Astrocyte of the cerebellum (primary cell): ENCODE results near the gene RELT.

Experiments
- DNase-seq: peaks from one replicate; pipeline ENCODE4 v3.0.0-alpha.2; 2011; ENCODE audit warnings: low read depth
- H3K4me3 ChIP-seq: 2 replicates; pipeline ENCODE4 v1.5.1; 2011; ENCODE audit warnings: mild to moderate bottlenecking, low read depth, low read length, moderate library complexity
- in situ Hi-C: cut with HindIII; loops from 2 replicates; pipeline ENCODE4 v1.10.0; 2017; ENCODE audit warnings: low sequenced_read_pairs
- TF ChIP-seq, protein P1 (sequence below): IDR thresholded peaks from 2 replicates; pipeline ENCODE4 v1.5.1; 2012; ENCODE audit warnings: low read length, low read depth, moderate library complexity, mild to moderate bottlenecking; ENCODE audit errors: missing control alignments

The RELT gene

DNA sequence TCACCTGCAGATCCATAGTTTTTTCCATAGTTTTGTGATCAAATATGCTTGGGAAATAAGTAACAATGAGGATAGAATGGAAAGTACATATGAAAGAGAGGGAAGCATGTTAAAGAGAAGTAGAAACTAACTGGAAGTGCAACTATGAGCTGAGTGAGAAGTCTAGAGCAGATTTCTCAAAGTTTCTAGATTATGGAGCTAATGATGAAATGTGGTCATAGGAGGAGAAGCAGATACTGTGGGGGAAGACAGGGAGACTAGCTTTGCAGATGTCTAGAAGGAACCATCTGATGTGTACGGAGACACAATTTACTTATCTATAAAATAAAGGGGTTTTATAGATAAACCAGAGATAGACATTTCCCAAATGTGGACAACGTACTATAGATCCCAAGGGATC is 37.1 kb downstream of the RELT start:
- TF ChIP-seq, protein P1, sequence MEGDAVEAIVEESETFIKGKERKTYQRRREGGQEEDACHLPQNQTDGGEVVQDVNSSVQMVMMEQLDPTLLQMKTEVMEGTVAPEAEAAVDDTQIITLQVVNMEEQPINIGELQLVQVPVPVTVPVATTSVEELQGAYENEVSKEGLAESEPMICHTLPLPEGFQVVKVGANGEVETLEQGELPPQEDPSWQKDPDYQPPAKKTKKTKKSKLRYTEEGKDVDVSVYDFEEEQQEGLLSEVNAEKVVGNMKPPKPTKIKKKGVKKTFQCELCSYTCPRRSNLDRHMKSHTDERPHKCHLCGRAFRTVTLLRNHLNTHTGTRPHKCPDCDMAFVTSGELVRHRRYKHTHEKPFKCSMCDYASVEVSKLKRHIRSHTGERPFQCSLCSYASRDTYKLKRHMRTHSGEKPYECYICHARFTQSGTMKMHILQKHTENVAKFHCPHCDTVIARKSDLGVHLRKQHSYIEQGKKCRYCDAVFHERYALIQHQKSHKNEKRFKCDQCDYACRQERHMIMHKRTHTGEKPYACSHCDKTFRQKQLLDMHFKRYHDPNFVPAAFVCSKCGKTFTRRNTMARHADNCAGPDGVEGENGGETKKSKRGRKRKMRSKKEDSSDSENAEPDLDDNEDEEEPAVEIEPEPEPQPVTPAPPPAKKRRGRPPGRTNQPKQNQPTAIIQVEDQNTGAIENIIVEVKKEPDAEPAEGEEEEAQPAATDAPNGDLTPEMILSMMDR = no peak
- no peak for DNase-seq
- in situ Hi-C loops = no loop called here
- no peak overlapping the region for H3K4me3 ChIP-seq

DNA sequence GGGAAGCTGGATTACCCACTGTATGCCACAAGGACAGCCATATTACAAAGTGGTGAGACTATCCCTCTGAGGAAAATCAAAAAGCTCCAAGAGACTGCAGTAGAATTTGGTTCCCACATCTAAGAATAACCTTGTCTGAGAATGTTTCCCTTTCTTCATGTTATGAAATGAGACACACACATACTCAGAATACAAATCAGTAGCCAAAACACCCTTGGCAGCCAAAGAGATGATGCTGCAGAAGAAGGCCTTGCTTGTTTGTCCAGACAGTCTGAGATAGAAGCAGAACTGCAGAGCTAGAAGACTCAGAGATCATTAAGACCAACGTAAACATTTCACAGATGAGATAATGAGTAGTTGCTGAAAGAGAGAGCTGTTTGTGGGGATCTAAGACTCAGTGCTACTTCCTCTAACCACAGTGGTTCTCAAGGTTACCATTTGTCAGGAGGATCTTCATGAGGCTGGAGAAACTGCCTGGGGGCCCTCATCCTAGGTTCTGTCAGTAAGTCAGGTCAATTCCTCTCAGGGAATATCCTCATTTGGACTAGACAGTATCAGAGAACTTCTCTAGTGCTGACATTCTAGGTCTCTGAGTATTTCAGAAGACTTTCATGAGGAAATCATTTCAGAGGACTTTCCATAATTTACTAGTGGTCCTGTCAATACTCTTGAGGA is 38.9 kb downstream of the RELT start:
- H3K4me3 ChIP-seq = no peak overlapping the region
- no peak for DNase-seq
- in situ Hi-C loops = no loop called here
- TF ChIP-seq, protein P1 = no peak

DNA sequence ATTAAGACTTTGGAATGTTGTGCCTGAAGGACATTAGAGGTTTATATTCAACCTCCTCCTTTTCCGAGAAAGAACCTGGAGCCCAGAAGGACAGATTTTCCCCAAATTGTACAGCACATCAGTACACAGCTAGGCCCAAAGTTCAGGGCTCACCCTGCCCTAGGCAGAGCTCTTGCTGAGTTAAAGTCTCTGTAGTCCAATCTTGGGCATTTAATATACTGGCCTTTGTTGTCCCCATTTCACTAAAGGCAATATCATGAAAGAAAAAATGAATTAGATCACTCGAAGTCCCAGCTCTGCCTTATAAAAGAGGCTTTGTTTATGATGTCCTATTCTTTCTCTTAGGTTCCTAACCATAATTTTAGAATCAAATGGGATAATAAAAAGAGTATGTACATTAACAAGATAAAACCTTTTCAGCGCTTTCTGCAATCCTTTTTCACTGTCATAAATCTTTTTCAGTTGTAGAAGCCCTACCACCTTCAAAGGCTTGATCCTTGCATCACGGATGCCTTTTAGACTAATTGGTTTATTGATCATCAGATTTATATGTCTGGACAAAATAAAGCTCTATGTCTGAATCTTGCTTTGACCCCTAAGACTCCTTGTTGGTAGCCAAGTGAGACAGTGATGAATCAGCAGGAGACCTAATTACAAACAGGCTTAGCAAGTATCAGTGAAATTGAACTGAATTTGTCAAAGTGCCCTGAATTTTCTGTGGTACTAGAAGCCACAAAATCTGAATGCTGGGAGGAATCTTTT is 39.8 kb downstream of the RELT start:
- in situ Hi-C loops = no loop called here
- TF ChIP-seq, protein P1 = no peak
- no peak for DNase-seq

DNA sequence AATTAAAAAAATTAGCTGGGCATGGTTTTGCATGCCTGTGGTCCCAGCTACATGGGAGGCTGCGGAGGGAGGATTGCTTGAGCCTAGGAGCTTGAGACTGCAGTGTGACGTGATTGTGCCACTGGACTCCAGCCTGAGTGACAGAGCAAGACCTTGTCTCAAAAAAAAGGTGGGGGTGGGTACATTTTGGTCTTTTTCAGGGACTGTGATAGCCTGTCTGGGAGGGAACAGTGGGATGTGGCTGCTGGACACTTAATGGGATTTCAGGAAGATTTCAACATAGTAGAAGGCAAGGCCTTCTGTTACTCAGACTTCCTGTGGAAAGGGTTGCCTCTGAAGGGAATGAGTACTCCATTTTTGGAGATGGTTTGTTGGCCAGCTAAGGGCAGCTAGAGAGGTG is 40.6 kb downstream of the RELT start:
- TF ChIP-seq, protein P1 = no peak
- no peak overlapping the region for H3K4me3 ChIP-seq
- DNase-seq = no peak
- in situ Hi-C loops = no loop called here

More for the DNA sequence above, 39.8 kb downstream of the RELT start:
- no peak overlapping the region for H3K4me3 ChIP-seq

DNA sequence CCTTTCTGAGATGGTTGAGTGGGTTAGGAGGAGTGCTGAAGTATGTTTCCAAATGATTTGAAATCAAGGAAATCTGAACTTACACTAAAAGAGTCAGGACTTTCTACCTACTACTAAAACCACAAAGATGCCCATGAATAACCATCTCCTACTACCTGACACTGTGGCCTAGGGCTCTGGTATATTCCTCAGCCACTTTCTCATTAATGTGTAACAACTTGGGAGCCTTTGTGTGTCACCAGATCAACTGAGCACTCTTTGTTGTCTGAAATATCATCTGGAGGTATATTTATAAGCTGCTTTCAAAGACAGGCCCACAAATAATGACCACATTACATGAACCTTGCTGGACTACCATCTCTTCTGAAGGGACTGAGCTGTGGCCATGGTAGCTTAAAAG is 43.9 kb downstream of the RELT start:
- TF ChIP-seq, protein P1 = no peak
- no peak overlapping the region for H3K4me3 ChIP-seq
- in situ Hi-C loops = loop anchor here (10.0 kb wide), 1 partner anchor 95 kb away; no protein-coding TSS in a partner anchor
- DNase-seq = no peak

DNA sequence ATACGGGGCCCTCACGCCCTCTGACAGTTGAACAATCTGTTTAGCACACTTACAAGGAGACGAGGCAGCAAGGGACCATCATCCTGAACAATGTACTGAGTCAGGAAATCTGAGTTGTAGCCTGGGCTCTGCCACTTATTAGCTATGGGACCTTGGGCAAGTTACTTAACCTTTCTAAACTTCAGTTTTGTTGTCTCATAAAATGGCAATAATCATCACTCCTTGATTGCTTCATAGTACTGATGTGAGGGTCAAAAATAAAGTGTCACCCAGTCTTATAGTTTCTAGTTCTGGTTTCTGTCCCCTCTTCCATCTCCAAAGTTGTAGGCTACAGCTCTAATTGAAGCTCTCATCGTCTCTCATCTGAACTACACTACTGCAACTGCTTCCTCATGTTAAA is 46.7 kb downstream of the RELT start:
- no peak for DNase-seq
- TF ChIP-seq, protein P1 = no peak
- in situ Hi-C loops = loop anchor here (10.0 kb wide), 1 partner anchor 92 kb away; no protein-coding TSS in a partner anchor
- H3K4me3 ChIP-seq = no peak overlapping the region
